Esophagus muscularis mucosa (tissue), 4 donors: ENCODE data around the gene RPL12. TPM values are rescaled to one million over a fixed set of nuclear protein-coding genes. Genes with fewer than 3 reads are reported as not detected.

Experiments used
- DNase-seq: peaks from one replicate; pipeline ENCODE4 v3.0.0-alpha.2; 2017; ENCODE audit errors: extremely low spot score
- H3K27ac ChIP-seq, 4 donors: fragments of 200-600 bp; sonication (generic); replicated peaks in 1 of 4; 1 replicate in 3 of 4; 2 replicates in 1 of 4; pipeline ENCODE4 v1.5.1; 2016 to 2019; ENCODE audit warnings: mild to moderate bottlenecking in 1 of 4
- H3K27me3 ChIP-seq, 4 donors: fragments of 200-600 bp; sonication (generic); one replicate each; pipeline versions ENCODE4 v1.5.1 to v1.6.0; 2016 to 2019
- H3K36me3 ChIP-seq, 4 donors: fragments of 200-600 bp; sonication (generic); one replicate each; pipeline ENCODE4 v1.5.1; 2016 to 2019
- H3K4me1 ChIP-seq, 4 donors: fragments of 200-600 bp; sonication (generic); one replicate each; pipeline ENCODE4 v1.5.1; 2016 to 2019
- H3K4me3 ChIP-seq, 4 donors: fragments of 200-600 bp; sonication (generic); 1 replicate in 2 of 4; 2 replicates in 2 of 4; pipeline ENCODE4 v1.5.1; 2016 to 2019; ENCODE audit warnings: mild to moderate bottlenecking in 4 of 4, moderate library complexity in 1 of 4
- H3K9me3 ChIP-seq, 4 donors: fragments of 200-600 bp; sonication (generic); 1 replicate in 3 of 4; 2 replicates in 1 of 4; pipeline ENCODE4 v1.5.1; 2016 to 2019
- CTCF ChIP-seq, 3 experiments: fragments of 200-600 bp in 2 of 3; fragments of 450-650 bp in 1 of 3; sonication (generic) in 2 of 3; IDR thresholded peaks; one replicate each; pipeline ENCODE4 v1.5.1; 2017 to 2019; ENCODE audit warnings: antibody characterized with exemption in 3 of 3, mild to moderate bottlenecking in 2 of 3, moderate library complexity in 1 of 3
- EP300 ChIP-seq: sonication (generic); formaldehyde crosslinking; IDR thresholded peaks from one replicate; pipeline ENCODE4 v1.6.1; 2017; ENCODE audit warnings: antibody characterized with exemption
- POLR2A ChIP-seq: fragments of 450-650 bp; IDR thresholded peaks from one replicate; pipeline ENCODE4 v1.6.1; 2017; ENCODE audit warnings: antibody characterized with exemption, moderate library complexity, mild to moderate bottlenecking, low read depth
- POLR2AphosphoS5 ChIP-seq, 2 donors: sonication (generic); formaldehyde crosslinking; IDR thresholded peaks; one replicate each; pipeline ENCODE4 v1.6.1; 2017; ENCODE audit warnings: antibody characterized with exemption in 2 of 2
- WGBS: methylation state at CpG from one replicate; pipeline ENCODE4 v1.1.5; 2018; 5-methylcytosine and 5-hydroxymethylcytosine counted together
- intact Hi-C: fragments of 100-400 bp; cut with DNase I; formaldehyde crosslinking; loops from one replicate; pipeline ENCODE4 v1.15.1; 2023
- total RNA-seq, 4 donors: library from RNA; depleted of rRNA; stranded (reverse); fragments of >200 nt; gene quantifications; one replicate each; pipeline versions ENCODE4 v1.1.0 to v1.2.1, GENCODE V29; 2016

RPL12 gene
- total RNA-seq, 4 donors from 2014 or later = 880 to 2,334 (median 1,732) TPM

GRCh38 chr9:127405344-127406125, 45.7 kb downstream of the RPL12 start:
- Histone ChIP-seq H3K4me3 (no peak overlapping the region), H3K27ac (no peak overlapping the region), H3K36me3 (peaks cover 12 to 80% (median 53%) of the 10 kb centered on the region in 4 donors), H3K9me3 (no peaks in the 10 kb centered on the region), H3K27me3 (no peaks in the 10 kb centered on the region), H3K4me1 (peaks cover 0 to 8% (median 0%) of the 10 kb centered on the region in 4 donors)
- intact Hi-C loops = no loop called here
- 94% methylated on average over 16 of the region's 20 CpGs for WGBS
- DNase-seq = no peak
- TF ChIP-seq CTCF (IDR thresholded peaks at IDR 0.05) (no peak), POLR2A (no peak), EP300 (no peak), POLR2AphosphoS5 (IDR thresholded peaks at IDR 0.05) (no peak)

- H3K36me3 ChIP-seq = peaks cover 12 to 89% (median 59%) of the 10 kb centered on the region in 4 donors
- H3K27me3 ChIP-seq = no peaks in the 10 kb centered on the region
- H3K4me3 ChIP-seq = no peak overlapping the region
- 89% methylated on average over 11 of the region's 23 CpGs for WGBS
- DNase-seq = no peak
- TF ChIP-seq POLR2A (no peak), POLR2AphosphoS5 (IDR thresholded peaks at IDR 0.05) (no peak), CTCF (IDR thresholded peaks at IDR 0.05) (no peak), EP300 (no peak)
- H3K4me1 ChIP-seq = peaks cover 0 to 8% (median 1%) of the 10 kb centered on the region in 4 donors
- H3K9me3 ChIP-seq = no peaks in the 10 kb centered on the region
- no peak overlapping the region for H3K27ac ChIP-seq
- intact Hi-C loops = no loop called here
Measured at GRCh38 chr9:127404631-127405030, 46.6 kb downstream of the RPL12 start.

DNA sequence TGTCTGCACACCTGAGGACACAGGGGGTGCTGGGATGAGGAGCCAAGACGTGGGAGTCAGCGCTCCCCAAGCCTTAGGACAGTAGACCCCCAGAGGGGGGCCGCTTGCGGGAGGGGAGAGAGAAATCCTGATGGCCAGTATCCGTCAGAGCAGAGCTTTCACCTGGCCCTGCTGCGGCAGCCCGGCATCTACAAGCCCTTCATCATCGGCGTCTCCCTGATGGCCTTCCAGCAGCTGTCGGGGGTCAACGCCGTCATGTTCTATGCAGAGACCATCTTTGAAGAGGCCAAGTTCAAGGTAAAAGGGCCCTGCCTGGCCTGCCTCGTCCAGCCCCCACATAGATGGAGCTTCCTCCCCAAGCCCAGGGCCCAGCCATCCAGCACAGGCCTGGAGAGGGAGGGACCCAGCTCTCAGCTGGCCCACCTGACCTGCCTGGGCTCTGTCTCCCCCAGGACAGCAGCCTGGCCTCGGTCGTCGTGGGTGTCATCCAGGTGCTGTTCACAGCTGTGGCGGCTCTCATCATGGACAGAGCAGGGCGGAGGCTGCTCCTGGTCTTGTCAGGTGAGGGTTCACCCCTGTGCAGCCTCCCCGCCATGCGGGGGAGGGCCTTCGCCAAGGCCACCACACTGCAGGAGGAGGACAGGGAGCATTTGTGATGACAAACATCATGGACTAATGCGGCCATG, 47.6 kb downstream of the RPL12 start:
- Histone ChIP-seq H3K36me3 (peaks cover 12 to 90% (median 60%) of the 10 kb centered on the region in 4 donors), H3K27ac (no peak overlapping the region)
- WGBS = 98% methylated on average over 8 of the region's 22 CpGs

DNA sequence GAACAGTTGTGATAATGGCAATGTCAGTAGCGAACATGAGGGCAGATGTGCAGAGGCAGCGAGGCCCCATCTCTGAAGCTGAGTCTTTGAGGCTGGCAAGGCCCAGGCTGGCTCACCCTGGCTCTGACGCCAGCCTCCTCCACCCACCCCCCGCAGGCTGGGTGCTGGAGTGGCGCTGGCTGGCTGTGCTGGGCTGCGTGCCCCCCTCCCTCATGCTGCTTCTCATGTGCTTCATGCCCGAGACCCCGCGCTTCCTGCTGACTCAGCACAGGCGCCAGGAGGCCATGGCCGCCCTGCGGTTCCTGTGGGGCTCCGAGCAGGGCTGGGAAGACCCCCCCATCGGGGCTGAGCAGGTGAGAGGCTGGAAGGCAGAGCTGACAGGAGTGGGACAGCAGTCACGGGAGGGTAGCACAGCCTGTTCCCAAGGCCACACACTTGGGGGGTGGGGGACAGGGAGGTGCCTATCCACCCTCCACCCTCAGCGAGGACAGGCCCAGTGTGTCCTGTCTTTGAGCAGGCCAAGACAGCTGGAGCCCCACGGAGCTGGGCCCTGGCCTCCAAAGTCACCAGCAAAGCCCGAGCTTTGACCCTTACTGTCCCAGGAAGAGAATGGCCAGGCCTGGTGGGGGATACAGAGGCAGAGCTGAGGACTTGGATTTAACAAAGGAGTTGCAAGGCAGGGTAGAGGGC, 48.7 kb downstream of the RPL12 start:
- TF ChIP-seq POLR2AphosphoS5 (IDR thresholded peaks at IDR 0.05) (no peak), CTCF (IDR thresholded peaks at IDR 0.05) (no peak), POLR2A (no peak), EP300 (no peak)
- Histone ChIP-seq H3K4me1 (peaks cover 17 to 23% (median 18%) of the 10 kb centered on the region in 4 donors), H3K27me3 (no peaks in the 10 kb centered on the region), H3K36me3 (peaks cover 12 to 80% (median 54%) of the 10 kb centered on the region in 4 donors), H3K9me3 (no peaks in the 10 kb centered on the region), H3K4me3 (no peak overlapping the region), H3K27ac (no peak overlapping the region)
- intact Hi-C loops = no loop called here
- no peak for DNase-seq
- 93% methylated on average over 12 of the region's 18 CpGs for WGBS

More for the DNA sequence above, 47.6 kb downstream of the RPL12 start:
- intact Hi-C loops = no loop called here
- peaks cover 6 to 12% (median 10%) of the 10 kb centered on the region in 4 donors for H3K4me1 ChIP-seq
- no peaks in the 10 kb centered on the region for H3K9me3 ChIP-seq
- TF ChIP-seq CTCF (IDR thresholded peaks at IDR 0.05) (no peak), POLR2AphosphoS5 (IDR thresholded peaks at IDR 0.05) (no peak), POLR2A (no peak), EP300 (no peak)
- H3K27me3 ChIP-seq = no peaks in the 10 kb centered on the region
- no peak for DNase-seq
- no peak overlapping the region for H3K4me3 ChIP-seq
